ENCODE results near the gene OSM.

- TF ChIP-seq CTCF (IDR thresholded peaks at IDR 0.05) (no peak), POLR2AphosphoS5 (IDR thresholded peaks at IDR 0.05) (no peak), EP300 (IDR thresholded peaks at IDR 0.05) (no peak)
Observed at GRCh38 chr22:30230787-30231461, 35.7 kb downstream of the OSM start.

Measured in sigmoid colon (tissue), 4 donors.